Measurements from ENCODE around the gene KIF17. TPM values are rescaled to one million over a fixed set of nuclear protein-coding genes. Genes with fewer than 3 reads are reported as not detected.

Gene KIF17
- total RNA-seq, 1 donor, result 2.2 TPM

DNA sequence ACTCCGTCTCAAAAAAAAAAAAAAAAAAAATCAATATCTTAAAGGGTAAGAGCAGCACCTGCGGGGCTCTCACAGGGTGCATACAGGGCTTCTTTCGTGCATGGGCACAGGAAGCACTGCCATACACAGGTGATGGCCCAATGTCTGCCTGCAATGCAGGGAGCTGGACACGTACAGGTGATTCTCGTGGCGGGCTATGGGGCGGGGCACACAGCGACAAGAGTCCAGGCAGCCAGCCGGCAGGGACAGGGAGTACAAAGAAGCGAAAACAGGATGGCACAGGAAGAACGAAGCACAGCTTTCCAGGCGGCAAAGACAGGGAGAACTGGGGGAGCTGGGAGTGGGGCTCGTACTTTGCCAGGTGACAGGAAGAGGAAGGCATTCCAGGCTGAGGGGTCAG, 1.6 kb downstream of the KIF17 start:
- H3K4me3 ChIP-seq (ENCODE audit: low read depth, low read length), result no peak overlapping the region
- TF ChIP-seq, protein P1, sequence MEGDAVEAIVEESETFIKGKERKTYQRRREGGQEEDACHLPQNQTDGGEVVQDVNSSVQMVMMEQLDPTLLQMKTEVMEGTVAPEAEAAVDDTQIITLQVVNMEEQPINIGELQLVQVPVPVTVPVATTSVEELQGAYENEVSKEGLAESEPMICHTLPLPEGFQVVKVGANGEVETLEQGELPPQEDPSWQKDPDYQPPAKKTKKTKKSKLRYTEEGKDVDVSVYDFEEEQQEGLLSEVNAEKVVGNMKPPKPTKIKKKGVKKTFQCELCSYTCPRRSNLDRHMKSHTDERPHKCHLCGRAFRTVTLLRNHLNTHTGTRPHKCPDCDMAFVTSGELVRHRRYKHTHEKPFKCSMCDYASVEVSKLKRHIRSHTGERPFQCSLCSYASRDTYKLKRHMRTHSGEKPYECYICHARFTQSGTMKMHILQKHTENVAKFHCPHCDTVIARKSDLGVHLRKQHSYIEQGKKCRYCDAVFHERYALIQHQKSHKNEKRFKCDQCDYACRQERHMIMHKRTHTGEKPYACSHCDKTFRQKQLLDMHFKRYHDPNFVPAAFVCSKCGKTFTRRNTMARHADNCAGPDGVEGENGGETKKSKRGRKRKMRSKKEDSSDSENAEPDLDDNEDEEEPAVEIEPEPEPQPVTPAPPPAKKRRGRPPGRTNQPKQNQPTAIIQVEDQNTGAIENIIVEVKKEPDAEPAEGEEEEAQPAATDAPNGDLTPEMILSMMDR (IDR thresholded peaks at IDR 0.05; ENCODE audit: insufficient read depth, low read depth, low read length), result no peak
- DNase-seq (ENCODE audit: low read depth), result no peak

DNA sequence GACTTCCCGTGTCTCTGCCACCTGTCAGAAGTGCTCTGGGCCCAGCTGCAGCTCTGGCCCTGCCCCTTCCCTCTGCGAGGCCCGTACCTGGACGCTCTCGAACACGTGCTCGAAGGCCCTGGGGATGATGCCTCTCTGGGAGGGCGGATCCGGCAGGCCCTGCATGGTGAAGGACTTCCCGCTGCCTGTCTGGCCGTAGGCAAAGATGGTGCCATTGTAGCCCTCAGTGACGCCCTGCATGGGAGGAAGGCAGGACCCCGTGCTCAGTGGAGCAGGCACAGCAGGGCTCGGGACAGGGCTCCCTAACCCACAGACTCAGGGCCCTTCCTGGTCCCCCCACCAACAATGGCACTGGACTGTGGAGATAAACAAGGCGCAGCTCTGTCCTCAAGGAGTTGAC, 2.4 kb downstream of the KIF17 start:
- no peak overlapping the region for H3K4me3 ChIP-seq (ENCODE audit: low read depth, low read length)
- TF ChIP-seq, protein P1 (IDR thresholded peaks at IDR 0.05; ENCODE audit: insufficient read depth, low read depth, low read length), result no peak
- no peak for DNase-seq (ENCODE audit: low read depth)

DNA sequence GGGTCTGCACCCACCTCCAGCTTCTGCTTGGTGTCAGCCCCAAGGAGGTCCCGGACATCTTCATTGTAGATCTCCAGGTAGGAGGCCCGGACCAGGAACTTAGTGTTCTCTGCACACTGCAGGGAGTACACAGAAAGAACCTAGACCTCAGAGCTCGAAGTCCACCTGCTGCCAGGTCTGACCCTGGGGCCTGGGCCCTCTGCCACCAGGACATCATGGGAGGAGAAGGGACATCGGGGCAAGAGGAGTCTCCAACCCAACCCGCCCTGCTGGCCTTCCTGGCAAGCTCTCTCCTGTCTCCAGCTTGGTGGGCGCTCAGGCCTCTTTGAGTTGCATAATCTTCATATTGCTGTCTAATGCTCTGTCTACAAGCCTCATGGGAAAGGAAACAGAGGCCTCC, 4.4 kb downstream of the KIF17 start:
- no peak overlapping the region for H3K4me3 ChIP-seq (ENCODE audit: low read depth, low read length)
- DNase-seq (ENCODE audit: low read depth), result no peak
- TF ChIP-seq, protein P1 (IDR thresholded peaks at IDR 0.05; ENCODE audit: insufficient read depth, low read depth, low read length), result no peak

DNA sequence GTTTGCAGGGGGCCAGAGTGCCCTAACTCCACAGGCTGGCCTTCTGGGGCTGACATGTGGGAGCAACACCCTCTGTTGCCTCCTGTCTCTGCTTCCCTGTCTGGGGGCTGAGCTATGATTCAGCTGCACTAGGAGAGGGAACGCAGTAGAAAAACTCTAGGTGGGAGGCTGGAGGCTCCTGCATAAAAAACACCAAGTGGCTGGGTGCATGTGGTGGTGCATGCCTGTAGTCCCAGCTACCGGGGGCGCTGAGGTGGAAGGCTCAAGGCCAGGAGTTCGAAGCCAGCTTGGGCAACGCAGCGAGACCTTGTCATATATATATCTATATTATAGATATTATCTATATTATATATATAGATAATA, 5.6 kb downstream of the KIF17 start:
- TF ChIP-seq, protein P1 (IDR thresholded peaks at IDR 0.05; ENCODE audit: insufficient read depth, low read depth, low read length), result no peak

DNA sequence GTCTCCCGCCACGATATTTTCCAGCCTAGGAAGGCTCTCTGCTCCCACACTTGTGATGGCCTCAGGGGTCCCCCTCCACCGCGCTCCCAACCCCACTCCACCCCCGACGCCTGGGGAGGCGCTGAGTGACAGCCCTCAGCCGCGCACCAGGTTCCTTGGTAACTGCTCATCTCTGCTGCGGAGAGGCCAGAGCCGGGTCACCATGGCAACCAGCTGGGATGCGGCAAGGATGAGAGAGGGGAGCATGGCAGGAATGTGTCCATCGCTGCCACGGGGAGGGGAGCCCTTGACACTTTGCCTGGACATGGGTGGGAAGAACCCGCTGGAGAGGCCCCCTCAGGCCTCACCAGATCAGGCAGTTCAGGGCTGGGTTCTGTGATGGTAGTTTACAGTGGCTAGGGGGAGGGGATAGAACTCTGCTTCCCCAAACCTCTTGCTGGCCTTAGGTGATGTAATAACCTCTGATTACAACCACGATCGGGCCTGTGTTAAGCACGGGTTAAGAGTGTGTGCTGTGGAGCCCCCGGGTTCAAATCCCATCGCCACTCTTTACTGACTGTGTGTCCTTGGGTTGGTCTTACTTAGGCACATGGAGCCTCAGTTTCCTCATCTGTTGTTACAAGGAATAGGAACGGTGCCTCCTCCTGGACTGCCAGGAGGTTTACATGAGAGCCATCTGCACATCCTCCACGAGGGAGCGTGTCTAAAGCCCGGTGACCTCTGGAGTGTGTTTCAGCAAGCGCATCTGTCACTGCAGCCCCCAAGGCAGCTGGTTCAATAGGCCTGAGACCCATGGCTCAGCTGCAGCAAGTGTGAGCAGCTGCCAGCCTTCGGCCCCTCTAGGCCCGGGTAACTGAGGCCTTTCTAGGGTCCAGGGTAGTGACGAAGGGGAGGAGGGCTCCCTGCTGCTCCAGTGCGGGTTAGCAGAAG, 6.3 kb downstream of the KIF17 start:
- no peak for DNase-seq (ENCODE audit: low read depth)
- TF ChIP-seq, protein P1 (IDR thresholded peaks at IDR 0.05; ENCODE audit: insufficient read depth, low read depth, low read length), result no peak
- H3K4me3 ChIP-seq (ENCODE audit: low read depth, low read length), result no peak overlapping the region

More for the DNA sequence above, 5.6 kb downstream of the KIF17 start:
- no peak for DNase-seq (ENCODE audit: low read depth)
- H3K4me3 ChIP-seq (ENCODE audit: low read depth, low read length), result no peak overlapping the region

DNA sequence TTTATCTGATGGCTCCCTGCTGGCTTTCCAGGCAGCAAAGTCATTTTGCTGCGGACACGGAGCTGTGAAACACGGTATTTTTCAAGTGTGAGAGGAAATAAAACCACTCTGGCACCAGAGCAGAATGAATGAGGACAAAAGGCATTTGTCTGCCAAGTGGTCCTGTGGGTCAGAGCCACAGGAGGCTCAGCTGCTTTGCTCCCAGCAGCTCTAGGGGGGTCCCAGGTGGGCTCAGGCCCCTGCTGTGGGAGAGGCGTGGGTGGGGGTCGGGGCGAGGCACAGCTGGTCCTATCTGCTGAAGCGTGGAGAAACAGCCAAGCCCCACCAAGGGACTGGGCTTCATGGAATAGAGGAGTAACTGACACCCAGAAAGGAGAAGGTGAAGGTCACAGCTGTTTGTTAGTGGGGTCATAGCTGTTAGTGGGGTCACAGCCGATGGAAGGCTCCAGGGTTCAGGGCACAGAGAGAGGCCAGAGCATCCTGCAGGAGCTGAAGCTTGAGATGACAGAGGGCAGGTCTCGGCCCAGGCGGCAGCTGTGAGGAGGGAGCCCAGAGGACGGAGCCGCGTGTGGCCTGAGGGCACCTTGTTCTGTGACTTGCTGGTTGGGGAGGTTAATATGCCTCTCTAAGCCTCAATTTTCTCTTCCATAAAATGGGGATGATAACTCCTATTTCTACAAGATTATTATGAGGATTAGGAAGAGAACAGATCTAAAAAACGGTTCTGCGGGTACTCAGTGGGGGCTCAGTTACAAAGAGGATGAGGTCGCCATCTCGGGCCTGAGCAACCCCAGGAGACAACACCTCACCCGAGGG, 7.1 kb downstream of the KIF17 start:
- DNase-seq (ENCODE audit: low read depth), result no peak
- TF ChIP-seq, protein P1 (IDR thresholded peaks at IDR 0.05; ENCODE audit: insufficient read depth, low read depth, low read length), result no peak
- H3K4me3 ChIP-seq (ENCODE audit: low read depth, low read length), result no peak overlapping the region
